Skin of body (tissue), 2 donors: ENCODE measurements around the gene NAGLU. TPM values are rescaled to one million over a fixed set of nuclear protein-coding genes. Genes with fewer than 3 reads are reported as not detected.

ENCODE experiments used
- DNase-seq: peaks from one replicate; lab custom pipeline; 2025; lab: John Stamatoyannopoulos, UW
- total RNA-seq: library from RNA; depleted of rRNA; stranded (reverse); fragments of >200 nt; gene quantifications from one replicate; pipeline ENCODE4 v1.2.3, GENCODE V29; 2014

The NAGLU gene
- total RNA-seq, 1 donor from 2014 or later: 9.5 TPM

DNA sequence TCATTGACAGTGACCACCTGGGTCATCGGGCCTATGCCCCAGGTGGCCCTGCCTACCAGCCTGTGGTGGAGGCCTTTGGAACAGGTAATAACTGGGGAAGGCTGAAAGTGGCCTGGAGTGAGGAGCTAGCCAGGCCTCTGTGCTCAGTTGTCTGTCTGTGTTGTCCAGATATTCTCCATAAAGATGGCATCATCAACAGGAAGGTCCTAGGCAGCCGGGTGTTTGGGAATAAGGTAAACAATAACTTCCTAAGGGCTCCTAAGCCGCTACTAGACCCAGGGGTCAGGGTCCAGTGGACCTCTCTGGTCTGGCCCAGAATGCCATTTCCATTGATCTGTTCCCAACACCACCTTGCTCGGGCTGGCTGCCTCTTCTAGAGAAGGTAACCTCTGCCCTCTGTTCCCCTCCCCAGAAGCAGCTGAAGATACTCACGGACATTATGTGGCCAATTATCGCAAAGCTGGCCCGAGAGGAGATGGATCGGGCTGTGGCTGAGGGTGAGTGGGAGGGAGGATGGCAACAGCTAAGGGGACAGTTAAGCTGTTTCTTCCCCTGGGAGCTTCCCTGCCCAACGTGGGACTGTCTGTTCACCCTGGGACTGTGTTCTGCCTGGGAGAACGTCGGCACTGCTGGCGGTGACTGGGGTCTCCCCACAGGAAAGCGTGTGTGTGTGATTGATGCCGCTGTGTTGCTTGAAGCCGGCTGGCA is 28.9 kb downstream of the NAGLU start:
- no peak for DNase-seq

DNA sequence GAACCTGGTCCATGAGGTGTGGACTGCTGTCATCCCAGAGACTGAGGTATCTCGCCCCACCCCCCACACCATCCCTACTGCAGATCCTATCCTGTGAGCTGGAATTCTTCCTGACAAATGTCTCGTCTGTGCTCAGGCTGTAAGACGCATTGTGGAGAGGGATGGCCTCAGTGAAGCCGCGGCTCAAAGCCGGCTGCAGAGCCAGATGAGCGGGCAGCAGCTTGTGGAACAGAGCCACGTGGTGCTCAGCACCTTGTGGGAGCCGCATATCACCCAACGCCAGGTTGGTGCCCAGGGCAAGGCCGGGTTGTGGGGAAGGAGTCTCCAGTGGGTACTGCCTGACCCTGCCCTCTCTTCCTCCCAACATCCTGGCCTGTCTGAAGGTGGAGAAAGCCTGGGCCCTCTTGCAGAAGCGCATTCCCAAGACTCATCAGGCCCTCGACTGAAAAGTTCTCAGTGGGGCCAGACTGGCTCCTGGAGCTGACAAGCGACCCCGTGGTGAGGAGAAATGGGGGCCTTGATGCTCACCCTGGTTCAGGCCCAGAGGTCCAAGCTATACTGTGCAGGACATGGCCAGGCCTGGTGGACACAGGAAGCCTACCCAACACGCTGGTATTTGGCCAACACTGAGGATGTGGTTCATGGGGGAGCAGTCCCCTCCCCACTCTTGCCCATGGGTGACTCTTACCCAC is 29.6 kb downstream of the NAGLU start:
- no peak for DNase-seq

DNA sequence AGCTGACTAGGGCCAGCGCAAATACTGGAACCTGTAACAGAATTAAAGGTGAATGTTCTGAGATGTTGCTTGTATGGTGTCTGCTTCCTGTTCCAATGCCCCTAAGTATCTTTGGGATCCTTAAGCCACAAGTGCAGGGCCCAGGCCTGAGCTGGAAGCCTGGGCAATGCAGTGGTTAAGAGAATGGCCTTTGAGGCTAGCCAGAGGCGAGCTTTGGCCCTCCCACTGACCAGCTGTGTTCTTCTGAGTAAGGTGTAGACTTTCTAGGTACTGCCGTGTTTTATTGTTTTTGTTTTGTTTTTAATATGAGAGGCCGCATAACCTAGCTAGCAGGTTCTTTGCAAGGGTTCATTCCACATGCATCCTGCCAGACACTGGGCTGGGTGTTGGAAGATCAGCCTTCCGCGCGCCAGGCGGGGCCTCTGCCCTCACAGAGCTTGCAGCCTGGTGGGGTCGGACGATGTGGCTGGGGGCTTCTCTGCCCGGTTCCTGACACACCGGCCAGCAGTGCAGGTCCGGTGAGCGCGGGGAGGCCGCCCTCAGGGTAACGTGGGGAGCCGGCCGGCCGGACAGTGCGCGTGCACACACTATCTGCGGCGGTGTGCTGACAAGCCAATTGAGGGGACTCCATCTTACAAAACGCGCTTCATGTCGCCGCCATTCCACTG is 30.3 kb downstream of the NAGLU start:
- no peak for DNase-seq

DNA sequence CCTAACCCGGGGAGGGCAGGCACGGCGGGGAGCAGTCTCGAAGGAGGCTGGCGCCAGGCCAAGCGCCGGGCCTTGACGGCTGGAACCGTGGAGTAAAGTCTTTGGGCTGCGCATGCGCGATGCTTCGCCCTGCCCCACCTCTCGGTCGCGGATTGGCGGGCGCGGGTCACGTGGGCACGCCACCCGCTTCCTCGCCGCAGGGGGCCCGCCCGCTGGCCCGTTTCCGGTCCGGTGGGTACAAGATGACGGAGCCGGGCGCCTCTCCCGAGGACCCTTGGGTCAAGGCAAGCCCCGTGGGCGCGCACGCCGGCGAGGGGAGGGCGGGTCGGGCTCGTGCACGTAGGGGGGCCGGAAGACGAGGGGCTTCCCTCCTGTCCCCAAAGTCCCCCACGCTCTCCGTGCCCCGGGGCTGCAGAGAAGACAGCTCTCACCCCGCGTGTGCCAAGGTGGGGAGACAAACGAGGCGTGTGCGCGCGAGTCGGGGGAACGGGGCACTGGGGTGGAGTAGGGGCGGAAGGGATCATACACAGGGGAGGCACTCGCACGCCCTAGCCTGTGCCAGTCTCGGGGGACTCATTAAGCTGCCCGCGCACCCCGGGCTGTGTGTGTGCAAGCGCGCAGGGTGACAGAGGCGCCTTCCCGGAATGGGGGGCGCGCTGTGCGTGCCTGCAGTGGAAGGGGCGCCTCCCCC is 31.0 kb downstream of the NAGLU start, which contains the start of gene MLX:
Gene MLX (plus strand): TSS at position 218 of the 691 bp plus-strand sequence. CDS start 25 bp downstream, at position 243.
- DNase-seq: peak; percentile 70

DNA sequence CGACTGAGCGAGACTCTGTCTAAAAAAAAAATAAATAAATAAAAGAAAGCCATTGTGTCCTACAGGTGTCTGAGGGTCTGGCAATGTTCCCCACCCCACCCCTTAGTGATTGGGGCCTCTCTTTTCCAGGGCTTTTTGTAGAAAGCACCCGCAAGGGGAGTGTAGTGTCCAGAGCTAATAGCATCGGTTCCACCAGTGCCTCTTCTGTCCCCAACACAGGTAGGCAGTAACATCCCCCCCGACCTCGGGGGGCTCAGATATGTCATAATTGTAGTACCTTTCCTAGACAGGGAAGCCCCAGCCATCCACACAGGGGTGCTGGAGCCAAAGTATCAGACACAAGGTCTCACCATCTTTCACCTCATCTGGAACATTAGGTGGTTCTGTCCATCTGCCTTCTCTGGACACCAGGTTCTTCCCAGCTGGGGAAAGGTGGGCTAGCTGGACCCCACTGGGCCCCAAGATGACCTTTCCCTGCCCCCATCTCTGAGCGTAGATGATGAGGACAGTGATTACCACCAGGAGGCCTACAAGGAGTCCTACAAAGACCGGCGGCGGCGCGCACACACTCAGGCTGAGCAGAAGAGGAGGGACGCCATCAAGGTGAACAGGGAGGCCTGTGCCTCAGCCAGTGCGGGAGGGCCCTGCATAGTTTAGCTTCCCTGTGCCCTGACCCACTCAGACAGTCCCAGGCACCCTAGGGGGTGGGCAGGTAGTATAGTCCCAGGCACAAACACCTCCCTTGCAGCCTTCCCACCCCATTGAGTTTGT is 32.5 kb downstream of the NAGLU start:
- no peak for DNase-seq

DNA sequence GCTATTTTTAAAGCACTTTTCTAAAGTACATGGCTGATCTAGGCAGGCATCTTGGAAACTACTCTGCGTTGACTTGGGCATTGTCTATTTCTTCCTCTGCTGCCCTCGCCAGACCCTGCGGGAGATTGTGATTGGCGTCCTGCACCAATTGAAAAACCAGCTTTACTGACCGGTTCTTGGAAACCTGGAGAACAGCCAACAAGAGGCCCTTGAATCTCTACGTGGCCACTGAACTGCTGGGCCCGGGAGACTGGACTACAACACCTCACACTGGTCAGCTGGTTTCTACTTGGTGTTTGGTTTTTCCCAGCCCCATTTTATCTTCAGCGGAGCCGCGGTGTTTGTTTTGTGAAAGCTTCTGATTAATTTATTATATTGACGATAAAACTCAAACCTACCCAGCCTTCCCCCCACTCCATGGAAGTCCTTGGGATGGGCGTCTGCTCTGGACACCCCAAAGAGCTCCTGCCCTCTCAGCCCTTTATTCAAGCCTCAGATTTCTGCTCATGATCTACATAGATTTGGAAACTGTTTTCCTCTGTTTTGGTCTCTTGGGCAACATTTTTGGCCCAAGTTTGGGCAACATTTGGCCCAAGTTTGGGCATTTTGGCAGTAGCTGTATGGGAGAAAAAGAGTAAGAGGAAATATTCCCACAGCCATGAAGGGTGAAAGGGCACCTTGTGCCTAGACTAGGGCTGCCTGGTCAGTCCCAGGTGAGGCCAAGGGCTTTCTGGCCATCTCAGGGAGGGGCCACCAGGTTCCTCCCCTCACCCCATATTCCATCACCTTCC is 35.6 kb downstream of the NAGLU start:
- DNase-seq: no peak

DNA sequence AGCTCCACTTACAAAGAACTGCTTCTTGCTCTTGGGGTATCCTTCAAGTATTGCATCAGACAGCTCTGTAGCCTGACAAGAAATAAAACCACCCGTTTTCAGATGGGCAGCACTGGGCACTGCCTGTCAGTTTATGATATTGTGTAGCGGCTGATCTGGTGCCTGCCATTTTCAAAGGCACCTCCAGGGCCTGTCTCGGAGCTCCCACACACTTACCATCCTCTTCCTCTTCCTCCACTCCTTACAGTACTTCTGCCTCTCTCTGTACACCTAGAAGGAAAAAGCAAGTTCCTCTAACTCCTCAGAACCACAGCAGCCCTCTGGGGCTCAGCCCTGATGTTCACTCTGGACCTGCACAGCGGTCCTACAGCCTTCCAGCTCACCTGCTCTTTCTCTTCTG is 37.1 kb downstream of the NAGLU start:
- DNase-seq: no peak

DNA sequence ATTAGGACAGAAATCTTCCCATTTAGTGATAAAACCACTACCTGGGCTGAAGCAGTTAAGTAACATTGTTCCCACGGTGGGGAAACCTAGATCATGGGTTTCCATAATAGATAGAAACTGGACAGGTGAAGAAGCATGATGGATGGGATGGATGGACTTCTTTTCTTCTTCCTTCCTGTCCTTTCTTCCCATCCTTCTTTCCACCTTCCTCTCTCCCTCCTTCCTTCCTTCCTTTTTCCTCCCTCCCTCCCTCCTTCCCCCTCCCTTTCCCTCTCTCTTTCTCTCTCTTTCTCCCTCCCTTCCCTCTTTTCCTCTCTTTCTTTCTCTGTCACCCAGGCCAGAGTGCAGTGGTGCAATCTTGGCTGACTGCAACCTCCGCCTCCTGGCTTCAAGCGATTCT is 38.4 kb downstream of the NAGLU start:
- no peak for DNase-seq

DNA sequence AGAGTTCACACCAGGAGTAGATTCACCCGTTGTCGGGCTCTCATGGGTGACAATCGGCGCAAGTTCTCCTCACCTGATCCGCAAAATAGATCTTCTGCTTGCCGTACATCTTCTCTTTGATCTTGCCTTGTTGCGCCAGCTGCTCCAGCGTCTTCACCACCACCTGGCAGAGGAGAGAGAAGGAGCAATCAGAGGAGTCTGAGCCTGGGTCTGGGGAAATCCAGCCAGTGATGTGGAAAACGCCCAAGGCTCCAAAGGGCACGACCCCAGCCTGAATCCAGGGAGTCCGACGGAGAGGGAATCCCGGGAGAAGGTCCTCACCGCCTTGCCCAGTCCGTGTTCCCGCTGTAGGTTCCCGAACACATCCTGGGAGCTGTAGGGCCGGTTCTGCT is 41.1 kb downstream of the NAGLU start:
- no peak for DNase-seq

DNA sequence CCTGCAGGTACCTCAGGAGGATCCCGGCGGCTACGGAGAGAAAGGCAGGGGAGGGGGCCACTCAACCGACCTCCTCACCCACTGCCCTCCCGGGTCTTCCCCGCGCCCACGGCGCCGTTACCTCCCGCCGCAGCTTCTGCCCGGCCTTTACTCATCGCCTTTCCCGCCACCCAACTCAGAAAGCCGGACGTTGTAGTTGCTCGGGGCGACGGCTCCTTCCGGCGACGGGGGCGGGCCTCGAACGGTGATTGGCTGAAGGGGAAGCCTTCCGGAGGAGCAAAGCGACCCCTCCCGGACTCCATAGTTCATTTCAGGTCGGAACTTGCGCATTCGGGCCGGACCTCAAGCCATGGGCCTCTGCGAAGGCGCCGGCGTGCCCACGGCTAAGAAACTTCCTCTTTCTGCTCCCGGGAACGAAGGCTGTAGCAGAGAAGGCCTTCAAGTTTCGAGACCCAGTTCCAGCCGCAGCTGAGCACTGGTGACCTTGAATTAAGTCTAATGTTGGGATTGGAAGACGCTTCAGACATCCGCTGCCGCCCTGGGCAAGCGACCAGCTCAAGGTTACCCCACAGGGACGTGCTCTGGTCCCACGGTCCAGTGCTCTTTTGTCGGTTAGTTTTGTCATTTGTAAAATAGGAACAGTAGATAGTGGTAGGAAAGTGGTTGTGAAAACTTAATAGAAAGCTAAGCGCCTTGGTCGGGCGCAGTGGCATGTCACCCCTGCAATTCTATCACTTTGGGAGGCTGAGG is 41.7 kb downstream of the NAGLU start, which contains the start of gene PSMC3IP:
Gene PSMC3IP (minus strand): TSS at position 198 of the 750 bp plus-strand sequence. CDS start 43 bp downstream, at position 155.
- peak; percentile 90 for DNase-seq

DNA sequence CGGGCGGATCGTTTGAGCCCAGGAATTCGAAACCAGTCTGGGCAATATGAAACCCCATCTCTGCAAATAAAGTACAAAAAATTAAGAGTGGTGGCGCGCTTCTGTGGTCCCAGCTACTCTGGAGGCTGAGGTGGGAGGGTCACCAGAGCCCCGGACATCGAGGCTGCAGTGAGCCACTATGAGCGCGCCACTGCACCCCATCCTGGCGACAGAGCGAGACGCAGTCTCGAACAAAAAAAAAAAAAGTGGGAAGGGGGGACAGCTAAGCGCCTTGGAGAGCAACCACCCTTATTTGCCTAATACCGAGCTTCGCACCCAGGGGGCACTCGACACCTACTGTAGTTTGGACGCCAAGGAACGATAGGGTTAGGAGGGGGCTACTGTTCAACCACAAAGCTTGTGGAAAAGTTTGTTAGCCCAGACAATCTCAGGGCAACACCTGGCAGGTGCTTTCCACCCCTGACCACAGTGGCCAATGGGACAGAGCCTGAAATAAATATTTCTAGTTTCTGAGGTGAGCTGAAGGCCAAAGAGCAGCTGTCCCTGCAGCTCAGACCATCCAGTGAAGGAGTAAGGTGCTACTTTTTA is 42.3 kb downstream of the NAGLU start:
- DNase-seq: peak; percentile 69

DNA sequence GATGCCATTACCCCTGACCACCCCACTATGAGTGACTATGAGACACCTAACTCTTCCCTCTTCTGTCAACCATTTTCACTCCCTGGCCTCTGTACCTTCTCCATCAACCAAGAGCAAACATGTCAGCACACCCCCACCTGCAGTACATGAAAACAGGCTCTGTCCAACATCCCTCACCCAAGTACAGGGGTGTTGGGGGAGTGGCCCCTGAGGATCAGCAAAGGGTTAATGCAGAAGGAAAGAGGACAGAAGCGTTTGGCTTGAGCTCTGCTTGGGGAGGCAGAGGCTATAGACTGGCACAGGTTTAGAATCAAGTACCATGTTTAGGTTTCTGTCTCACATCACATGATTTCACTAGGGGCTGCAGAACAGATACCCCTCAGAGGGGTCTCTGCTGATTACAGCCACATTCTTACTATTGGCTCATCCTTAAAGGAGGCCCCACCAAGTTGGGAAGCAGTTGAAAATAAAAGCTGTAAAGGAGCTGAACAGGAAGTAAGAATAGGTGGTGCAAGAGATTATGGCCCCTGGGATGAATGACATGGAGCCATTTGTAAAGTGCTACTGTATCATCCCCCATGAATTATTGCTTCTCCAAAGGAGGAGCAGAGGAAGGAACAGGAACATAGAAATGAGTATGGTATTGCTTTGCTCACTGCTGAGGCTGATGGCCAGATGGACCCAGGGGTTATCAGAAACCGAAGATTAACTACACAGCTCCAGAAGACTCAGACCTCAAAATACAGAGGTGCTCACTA is 43.9 kb downstream of the NAGLU start:
- DNase-seq: no peak

DNA sequence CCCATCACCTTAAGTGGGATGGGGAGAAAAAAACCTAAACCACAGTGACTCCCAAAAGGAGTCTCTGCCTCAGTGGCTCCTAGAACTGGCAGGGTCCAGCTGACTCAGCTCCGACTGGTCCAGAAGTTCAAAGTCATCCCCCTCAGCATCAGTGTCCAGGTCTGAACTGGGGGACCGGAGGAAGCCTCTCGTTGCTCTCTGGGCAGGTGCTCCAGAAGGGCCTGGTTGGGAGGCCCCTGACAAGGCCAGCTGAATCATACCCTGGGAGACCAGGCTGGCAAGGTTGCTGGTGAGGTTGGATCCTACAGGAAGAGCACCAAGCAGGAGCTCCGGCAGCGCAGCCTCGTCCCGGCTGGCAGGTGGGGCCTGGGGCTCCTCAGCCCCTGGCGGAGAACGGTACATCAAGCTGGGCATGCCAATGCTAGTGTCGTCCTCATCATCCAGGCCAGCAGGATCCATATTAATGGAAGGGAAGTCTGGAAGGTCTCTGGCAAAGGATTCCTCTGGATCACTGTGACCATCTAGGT is 45.8 kb downstream of the NAGLU start:
- DNase-seq: no peak

DNA sequence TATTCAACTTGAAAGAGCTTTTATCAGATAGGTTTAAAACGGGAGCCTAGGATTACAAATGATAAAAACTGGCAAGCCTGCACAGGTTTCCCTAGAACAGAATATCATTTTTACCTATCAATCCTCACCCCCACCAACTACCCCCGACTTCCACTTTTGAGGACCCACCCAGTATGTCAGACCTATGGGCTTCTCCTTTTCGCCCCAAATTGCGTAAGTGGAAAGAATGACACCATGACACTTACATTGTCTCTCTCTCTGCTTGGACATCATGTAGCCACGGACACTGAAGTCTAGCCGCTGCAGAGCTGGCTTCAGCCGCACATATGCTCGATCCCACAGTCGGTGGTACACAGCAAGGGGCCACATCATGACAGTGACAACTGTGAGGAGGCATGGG is 48.8 kb downstream of the NAGLU start:
- no peak for DNase-seq

DNA sequence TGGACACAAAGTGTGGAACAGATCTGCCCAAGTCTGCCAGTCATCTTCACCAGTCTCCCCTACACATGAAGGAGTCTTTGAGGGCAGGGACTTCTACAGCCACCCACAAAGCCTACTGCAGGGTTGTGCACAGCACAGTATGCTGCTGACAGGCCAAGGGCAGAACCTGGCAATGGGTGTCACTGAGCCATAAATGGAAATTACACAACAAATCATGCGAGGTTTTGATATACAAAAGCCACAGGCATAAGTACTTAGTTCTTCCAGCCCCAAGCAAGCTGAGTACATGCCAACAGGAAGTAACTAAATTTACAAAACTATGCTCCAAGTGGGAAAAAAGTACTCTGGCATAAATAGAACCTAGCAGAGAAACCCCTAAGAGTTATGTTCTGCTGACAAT is 49.3 kb downstream of the NAGLU start:
- no peak for DNase-seq

DNA sequence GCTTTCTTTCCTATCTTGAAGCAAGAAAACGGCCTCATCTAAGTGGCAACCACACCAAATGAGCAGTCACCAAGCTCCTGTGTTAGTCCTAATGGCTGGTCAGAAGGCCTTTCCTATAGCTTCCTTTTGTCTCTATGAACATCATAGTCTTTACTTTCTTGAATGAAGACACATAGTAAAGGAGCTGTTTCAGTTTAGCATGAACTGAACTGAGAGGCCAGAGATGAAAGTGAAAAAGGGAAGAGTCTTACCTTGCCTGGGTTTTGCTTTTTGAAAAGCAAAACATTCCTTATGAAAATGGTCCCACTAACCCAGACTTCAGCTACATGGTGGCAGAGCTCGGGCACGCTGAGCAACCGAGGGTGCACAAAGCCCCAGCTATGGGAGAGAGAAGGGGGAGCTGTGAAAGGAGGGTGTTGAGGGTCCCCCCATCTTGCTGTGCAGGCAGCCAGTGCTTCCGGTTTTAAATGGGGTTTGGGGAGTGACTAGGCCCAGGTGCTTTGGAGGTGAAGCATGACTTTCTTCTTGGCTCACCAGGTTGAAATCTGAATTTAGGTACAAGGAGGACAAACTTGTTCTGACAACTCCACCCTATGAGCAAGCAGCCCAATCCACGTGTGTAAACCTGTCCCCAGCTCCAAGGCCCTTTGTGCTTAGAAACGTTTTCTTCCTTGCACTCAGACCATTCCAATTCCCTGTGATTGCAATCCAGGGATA is 50.6 kb downstream of the NAGLU start:
- DNase-seq: no peak

DNA sequence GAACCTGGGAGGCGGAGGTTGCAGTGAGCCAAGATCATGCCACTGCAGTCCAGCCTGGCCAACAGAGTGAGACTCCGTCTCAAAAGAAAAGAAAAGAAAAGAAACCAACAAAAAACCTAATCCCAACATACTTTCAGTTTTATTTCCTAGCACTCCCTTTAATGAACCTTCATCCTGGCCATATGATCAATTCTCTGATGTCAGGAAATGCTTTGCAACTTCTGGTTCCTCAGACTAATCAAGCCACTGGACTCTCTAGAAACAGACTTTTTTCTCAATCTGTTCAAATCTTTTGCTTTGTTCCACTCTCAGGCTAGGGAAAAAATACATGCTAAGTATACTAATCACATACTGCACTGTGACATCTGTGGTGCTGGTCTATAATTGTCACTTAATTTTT is 54.8 kb downstream of the NAGLU start:
- DNase-seq: no peak
